Fibroblast of peridontal ligament (primary cell): ENCODE results near the gene GRK1.

Source experiments
- DNase-seq: peaks from one replicate; pipeline ENCODE4 v3.0.0-alpha.2; 2010; ENCODE audit errors: extremely low read depth

GRK1 gene

DNA sequence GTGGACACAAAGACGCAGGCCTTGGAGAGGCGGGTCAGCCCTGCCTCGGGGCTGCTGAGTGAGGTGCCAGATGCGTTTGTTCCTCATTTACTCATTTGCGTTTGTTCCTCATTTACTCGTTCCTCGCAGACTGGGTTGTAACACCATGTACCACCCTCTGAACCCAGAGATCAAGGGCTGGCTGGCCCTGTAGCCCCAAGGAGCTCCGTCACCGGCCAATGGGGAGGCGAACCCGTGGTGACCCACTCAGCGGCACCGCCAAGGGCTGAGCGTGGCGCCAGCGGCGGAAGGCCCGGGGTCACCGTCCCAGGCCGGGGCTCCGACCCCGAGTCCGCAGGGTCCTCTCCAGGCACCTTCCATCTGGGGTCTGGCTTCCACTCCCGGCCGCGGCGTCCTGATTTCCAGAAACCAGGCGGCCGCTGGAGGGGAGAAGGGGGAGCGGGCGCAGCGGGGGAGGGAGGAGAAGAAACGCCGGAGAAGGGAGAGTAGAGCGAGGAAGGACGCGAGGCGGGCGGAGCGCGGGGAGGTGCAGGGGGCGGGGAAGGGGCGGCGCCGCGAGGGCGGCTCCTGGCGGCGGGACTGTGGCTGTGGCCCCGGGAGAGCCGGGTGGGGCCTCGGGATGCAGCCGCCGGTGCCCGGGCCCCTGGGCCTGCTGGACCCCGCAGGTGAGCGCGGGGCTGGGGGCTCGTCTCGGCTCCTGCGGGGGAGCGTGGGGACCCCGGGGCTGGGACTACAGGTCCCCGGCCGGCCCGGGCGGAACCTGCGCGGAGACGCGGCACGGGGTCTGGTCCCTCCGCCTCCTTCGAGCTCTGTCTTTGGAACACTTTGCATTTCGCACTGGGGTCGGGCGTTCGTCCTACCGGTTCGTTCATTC, 91.9 kb downstream of the GRK1 start, which contains the start of gene TMEM255B:
Gene TMEM255B, plus strand, starts transcription at position 576 of the 874 bp plus-strand sequence. Its CDS starts 44 bp downstream, at position 620.
- peak; percentile 31 for DNase-seq

DNA sequence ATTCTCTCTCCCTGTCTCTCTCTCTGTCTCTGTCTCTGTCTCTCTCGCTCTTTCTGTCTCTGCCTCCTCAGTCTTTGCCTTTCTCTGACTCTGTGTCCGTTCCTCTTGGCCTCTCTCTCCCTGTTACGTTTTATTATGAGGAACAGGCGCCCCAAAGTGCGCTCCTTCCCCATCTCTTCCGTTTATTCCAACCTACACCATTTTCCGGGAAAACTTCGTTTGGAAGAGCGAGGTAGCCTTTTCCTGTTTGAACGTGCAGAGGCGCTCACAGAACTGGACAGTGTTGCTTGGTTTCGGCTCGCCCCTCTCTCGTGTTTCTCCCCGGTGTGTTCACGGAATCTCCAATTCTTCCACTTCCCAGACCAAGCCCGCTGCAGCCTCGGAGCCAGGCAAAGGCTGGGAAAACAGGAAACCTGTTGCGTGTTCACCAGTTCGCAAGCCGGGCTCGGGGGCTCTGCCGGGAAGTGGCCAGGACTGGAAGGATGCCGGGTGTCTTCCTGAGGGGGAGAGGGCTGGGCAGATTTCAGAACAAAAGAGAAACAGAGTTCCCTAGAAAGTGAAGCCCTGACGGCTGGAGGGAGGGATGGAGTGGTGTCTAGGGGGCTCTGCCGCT, 92.6 kb downstream of the GRK1 start:
- DNase-seq = peak; percentile 15

GRCh38 chr13:113761136-113761535, 94.1 kb downstream of the GRK1 start:
- no peak for DNase-seq

- no peak for DNase-seq
Observed at GRCh38 chr13:113762075-113762474, 95.1 kb downstream of the GRK1 start.

DNA sequence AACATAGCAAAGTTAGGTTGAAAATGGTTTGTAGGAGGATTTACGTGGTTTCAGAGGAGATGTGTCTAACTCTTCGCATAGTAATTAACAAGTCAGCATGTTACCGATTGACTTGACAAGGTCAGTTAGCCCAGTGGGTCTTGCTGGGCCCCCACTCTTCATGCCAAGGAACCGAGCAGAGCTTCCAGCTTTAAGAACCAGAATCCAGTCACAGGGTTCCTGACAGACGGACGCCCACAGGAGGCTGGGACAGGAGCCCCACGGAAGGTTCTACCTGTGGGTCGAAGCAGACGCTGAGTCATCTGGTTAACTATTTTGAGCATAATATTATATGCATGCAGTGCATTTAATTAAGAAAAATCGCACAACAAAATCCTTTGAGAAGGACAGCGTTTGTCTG, 95.5 kb downstream of the GRK1 start:
- DNase-seq = no peak

DNA sequence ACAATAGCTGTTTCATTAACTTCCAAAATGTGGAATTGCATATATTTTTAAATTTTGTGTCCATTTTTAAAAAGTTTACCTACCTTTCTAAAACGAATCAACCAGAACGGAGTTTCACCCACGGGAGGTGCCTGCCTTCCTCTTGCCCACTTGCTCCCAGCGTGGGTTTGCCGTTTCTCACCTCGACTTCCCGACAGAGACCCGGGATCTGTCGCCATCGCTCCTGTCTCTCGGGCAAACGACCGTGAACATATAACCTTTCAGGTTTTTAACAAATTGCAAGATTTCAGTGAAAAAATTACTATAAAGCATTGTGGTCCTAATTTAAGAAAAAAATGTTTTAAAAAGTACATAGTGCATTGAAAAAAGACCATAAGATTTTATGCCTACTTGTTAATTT, 96.2 kb downstream of the GRK1 start:
- no peak for DNase-seq

DNA sequence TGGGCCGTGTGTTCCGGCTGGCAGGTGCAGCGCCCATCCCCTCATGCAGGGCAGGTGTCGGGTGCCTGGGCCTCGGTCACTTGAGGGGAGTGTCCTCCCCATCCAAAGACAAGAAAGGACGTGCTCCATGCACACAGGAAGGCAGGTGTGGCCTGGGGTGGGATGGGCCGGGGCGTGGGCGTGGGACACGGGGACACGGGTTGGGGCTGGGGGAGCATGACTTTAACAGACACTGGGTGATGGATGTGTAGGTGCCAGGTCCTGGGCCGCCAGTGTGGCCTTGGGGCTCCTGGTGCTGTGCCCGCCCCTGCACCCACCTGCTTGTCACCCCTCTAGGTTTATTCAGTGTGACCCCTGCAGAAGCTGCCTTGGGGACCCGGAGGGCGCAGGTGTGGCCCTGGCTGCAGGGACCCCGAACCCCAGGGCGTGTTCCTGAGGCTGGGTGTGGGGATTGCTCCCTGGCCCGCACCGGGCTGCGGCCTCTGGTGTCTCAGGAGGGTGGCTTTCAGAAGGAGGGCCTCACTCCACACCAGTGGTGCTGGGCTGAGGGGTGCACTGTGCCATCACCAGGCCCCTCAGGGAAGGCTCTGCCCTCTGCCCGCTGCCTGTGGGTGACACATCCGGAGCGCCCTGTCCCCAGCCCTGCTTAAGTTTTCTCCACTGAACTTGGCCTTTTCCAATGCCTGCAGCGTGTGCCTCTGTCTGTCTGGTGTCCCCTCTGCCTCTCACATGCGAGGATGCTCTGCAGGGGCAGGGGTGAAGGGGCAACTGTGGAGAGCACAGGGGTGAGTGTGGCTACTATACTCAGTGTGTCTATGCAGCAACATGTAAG, 97.2 kb downstream of the GRK1 start:
- DNase-seq = no peak

DNA sequence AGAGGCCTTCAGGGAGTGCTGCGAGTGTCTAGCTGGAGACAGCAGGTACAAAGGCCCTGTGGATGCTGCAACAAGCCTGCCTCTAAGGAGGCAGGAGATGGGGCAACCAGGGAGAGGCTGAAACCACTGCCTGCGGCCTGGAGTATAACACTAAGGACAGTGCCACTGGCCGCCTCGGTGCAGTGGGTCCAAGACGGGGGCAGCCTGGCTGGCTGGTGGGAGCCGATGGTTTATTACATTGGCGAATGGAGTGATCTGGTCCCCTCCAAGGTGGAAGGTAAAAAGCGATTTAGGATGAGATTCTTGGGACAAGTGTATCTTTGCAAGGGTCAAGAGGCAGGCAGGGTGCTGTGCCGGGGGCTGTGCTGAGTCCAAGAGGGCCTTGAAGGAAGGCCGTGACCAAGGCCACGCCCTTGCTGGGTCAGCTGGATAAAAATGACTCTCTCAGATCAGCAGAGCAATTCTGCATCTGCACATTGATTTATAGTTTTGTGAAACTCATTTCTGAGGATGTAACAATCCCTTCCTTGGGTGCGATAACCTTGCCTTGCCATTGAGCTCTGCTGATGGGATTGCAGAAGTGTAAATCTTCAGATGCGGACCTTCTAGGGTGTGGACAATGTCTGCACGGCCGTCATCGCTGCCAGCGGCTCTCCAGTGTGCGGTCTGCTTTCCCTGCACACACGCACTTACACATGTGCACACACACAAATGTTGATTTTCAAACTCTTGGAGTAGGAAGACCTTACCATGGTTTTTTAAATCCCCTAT, 98.0 kb downstream of the GRK1 start:
- DNase-seq = no peak

DNA sequence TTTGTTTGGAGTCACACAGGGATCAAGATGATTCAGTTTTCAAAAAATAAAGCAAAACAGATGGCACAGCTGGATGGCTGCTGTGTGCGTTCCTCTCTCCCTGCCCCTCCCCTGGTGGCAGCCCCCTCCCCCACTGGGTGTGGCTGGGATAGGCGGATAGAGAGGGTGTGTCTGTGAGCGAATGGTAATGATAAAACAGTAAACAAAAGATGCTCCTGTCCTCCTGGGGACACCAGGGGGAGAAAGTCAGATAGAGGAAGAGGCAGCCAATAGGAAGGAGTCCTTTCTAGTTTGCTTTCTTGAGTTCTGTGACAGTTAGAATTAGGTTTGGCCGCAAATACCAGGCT, 98.5 kb downstream of the GRK1 start:
- DNase-seq = no peak

- DNase-seq = no peak
Observed at GRCh38 chr13:113766035-113766800, 99.2 kb downstream of the GRK1 start.

GRCh38 chr13:113767366-113767765, 100.3 kb downstream of the GRK1 start:
- no peak for DNase-seq

GRCh38 chr13:113768018-113768905, 101.2 kb downstream of the GRK1 start:
- no peak for DNase-seq

- no peak for DNase-seq
Observed at GRCh38 chr13:113769106-113769505, 102.1 kb downstream of the GRK1 start.

- DNase-seq = no peak
Observed at GRCh38 chr13:113769881-113770280, 102.9 kb downstream of the GRK1 start.

- no peak for DNase-seq
Observed at GRCh38 chr13:113770441-113770840, 103.4 kb downstream of the GRK1 start.

GRCh38 chr13:113770937-113771336, 103.9 kb downstream of the GRK1 start:
- DNase-seq = no peak

GRCh38 chr13:113771709-113772331, 104.8 kb downstream of the GRK1 start:
- no peak for DNase-seq

GRCh38 chr13:113774177-113775107, 107.4 kb downstream of the GRK1 start:
- peak; percentile 43 for DNase-seq
